Tibial nerve (tissue), 4 donors: ENCODE data around the gene STIM1.
A peak's percentile ranks its signal among the peaks of the same experiment; 100 is the strongest.

ENCODE experiments used
- EP300 ChIP-seq, 2 donors: sonication (generic); formaldehyde crosslinking; IDR thresholded peaks; one replicate each; pipeline ENCODE4 v1.6.1; 2017; ENCODE audit warnings: antibody characterized with exemption in 2 of 2, mild to moderate bottlenecking in 1 of 2
- POLR2A ChIP-seq, 2 donors: fragments of 450-650 bp; IDR thresholded peaks; one replicate each; pipeline ENCODE4 v1.6.1; 2017; ENCODE audit warnings: antibody characterized with exemption in 2 of 2, mild to moderate bottlenecking in 2 of 2, moderate library complexity in 2 of 2
- TF ChIP-seq, protein P1 (sequence below), 5 experiments: fragments of 200-600 bp in 3 of 5; fragments of 450-650 bp in 2 of 5; sonication (generic) in 3 of 5; IDR thresholded peaks; one replicate each; pipeline ENCODE4 v1.5.1; 2016 to 2019; ENCODE audit warnings: antibody characterized with exemption in 5 of 5, mild to moderate bottlenecking in 3 of 5, moderate library complexity in 2 of 5

DNA sequence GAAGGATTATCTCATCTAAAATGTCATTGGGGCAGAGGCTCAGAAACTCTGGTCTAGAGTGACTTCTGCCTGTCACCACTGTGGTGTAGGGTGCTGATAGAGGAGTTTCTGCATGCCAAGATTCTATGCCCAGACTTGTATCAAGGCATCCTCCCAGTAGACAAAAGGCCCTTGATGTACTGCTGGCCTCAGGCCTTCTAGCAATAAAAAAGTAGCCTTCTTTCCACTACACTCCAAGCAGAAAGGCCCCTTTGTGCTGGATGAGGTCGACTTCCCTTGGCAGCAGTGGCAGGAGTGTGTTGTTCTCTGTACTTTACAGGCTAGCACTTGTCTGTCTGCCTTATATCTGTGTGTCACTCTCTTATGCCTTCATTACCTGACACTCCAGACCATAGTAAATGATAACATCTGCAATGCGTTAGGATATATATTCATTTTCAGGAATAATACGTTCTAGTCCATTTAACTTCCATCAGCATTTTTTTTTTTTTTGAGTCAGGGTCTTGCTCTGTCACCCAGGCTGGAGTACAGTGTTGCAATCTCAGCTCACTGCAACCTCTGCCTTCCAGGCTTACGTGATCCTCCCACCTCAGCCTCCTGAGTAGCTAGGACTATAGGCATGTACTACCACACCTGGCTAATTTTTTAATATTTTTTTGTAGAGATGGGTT lies 189.6 kb downstream of the STIM1 start:
- TF ChIP-seq, protein P1, sequence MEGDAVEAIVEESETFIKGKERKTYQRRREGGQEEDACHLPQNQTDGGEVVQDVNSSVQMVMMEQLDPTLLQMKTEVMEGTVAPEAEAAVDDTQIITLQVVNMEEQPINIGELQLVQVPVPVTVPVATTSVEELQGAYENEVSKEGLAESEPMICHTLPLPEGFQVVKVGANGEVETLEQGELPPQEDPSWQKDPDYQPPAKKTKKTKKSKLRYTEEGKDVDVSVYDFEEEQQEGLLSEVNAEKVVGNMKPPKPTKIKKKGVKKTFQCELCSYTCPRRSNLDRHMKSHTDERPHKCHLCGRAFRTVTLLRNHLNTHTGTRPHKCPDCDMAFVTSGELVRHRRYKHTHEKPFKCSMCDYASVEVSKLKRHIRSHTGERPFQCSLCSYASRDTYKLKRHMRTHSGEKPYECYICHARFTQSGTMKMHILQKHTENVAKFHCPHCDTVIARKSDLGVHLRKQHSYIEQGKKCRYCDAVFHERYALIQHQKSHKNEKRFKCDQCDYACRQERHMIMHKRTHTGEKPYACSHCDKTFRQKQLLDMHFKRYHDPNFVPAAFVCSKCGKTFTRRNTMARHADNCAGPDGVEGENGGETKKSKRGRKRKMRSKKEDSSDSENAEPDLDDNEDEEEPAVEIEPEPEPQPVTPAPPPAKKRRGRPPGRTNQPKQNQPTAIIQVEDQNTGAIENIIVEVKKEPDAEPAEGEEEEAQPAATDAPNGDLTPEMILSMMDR (IDR thresholded peaks at IDR 0.05) = no peak
- TF ChIP-seq POLR2A (IDR thresholded peaks at IDR 0.05) (no peak), EP300 (IDR thresholded peaks at IDR 0.05) (peak in 1 of 2 donors; percentile 48)
